ENCODE data around the gene RCOR3. TPM values are rescaled to one million over a fixed set of nuclear protein-coding genes. Genes with fewer than 3 reads are reported as not detected.

RCOR3 gene
- total and polyA plus RNA-seq, 2 of the 8 experiments (the other 6 are each of a cell fraction or from before 2014, with no cell fraction given), result 21.4 to 36.3 TPM

GRCh38 chr1:211237579-211237978, 21.6 kb upstream of the RCOR3 start:
- H3K36me3 ChIP-seq (ENCODE audit: control insufficient read depth in 2 of 4, insufficient read depth in 4 of 4, low read length in 3 of 4), result no peaks in the 10 kb centered on the region
- no peak overlapping the region for H2BK12ac ChIP-seq (ENCODE audit: low read depth, low read length)
- no peak overlapping the region for H2BK20ac ChIP-seq (ENCODE audit: low read length)
- H3K56ac ChIP-seq (replicated peaks; ENCODE audit: insufficient read length, low read depth, low read length), result no peak overlapping the region
- H3K27ac ChIP-seq (ENCODE audit: low read depth, low read length), result no peak overlapping the region
- CTCF ChIA-PET (ENCODE audit: partially characterized antibody), result interaction anchor here (0.6 to 0.8 kb wide), 2 partner anchors 25 to 465 kb away, joined by 3 to 4 read pairs; no protein-coding TSS in a partner anchor
- H4K5ac ChIP-seq (ENCODE audit: insufficient read length, low read depth, low read length), result no peak overlapping the region
- H2AK5ac ChIP-seq (ENCODE audit: low read depth, low read length), result no peak overlapping the region
- no peaks in the 10 kb centered on the region for H3K79me1 ChIP-seq (ENCODE audit: low read depth, low read length)
- no peaks in the 10 kb centered on the region for H3K4me1 ChIP-seq (replicated peaks in 1 of 4; ENCODE audit: control insufficient read depth in 3 of 4, insufficient read depth in 4 of 4, low read length in 3 of 4)
- no peak overlapping the region for H3K4me2 ChIP-seq (ENCODE audit: insufficient read depth in 1 of 2, low read depth in 2 of 2, low read length in 2 of 2)
- no peak overlapping the region for H3K4me3 ChIP-seq (ENCODE audit: extremely low read depth in 1 of 4, insufficient read depth in 2 of 4, low read depth in 3 of 4, low read length in 4 of 4)
- no peak overlapping the region for H3K14ac ChIP-seq (ENCODE audit: insufficient read length)
- FAIRE-seq (no peak), DNase-seq (ENCODE audit: low read depth in 1 of 2, low spot score in 2 of 2) (no peak)
- H3K18ac ChIP-seq (ENCODE audit: extremely low read depth, low read length), result no peak overlapping the region
- H2BK15ac ChIP-seq (ENCODE audit: low read length), result no peak overlapping the region
- WGBS, 2 experiments (ENCODE audit: extremely low coverage in 1 of 2, insufficient coverage in 1 of 2, insufficient read length in 1 of 2, insufficient replicate concordance in 2 of 2, low coverage in 1 of 2, low lambda C conversion rate in 2 of 2, missing lambda C conversion rate in 1 of 2), result 89% methylated on average over 9 of the region's 9 CpGs; no CpG with 5 or more reads in 1 of the 2 experiments
- no peak overlapping the region for H4K8ac ChIP-seq (ENCODE audit: extremely low read depth, insufficient read depth, low read length)
- H3K23ac ChIP-seq (ENCODE audit: insufficient read length), result no peak overlapping the region
- H3K79me2 ChIP-seq (ENCODE audit: control insufficient read depth in 1 of 2, insufficient read depth in 2 of 2, low read length in 2 of 2), result no peaks in the 10 kb centered on the region
- no peaks in the 10 kb centered on the region for H3K23me2 ChIP-seq (ENCODE audit: low read depth, low read length)
- no peak overlapping the region for H2BK5ac ChIP-seq (ENCODE audit: low read depth, low read length)
- no peaks in the 10 kb centered on the region for H4K20me1 ChIP-seq (replicated peaks in 1 of 2; ENCODE audit: control insufficient read depth in 1 of 2, insufficient read depth in 2 of 2, low read length in 2 of 2)
- H3K4ac ChIP-seq (replicated peaks; ENCODE audit: insufficient read length, low read depth, low read length), result no peak overlapping the region
- H2BK120ac ChIP-seq (replicated peaks; ENCODE audit: low read depth, low read length), result no peak overlapping the region
- POLR2A ChIA-PET (ENCODE audit: partially characterized antibody), result no interaction called here
- no peak overlapping the region for H2AFZ ChIP-seq (ENCODE audit: low read length)
- no peak overlapping the region for H4K91ac ChIP-seq (replicated peaks; ENCODE audit: insufficient read length, low read length)
- no peaks in the 10 kb centered on the region for H3K27me3 ChIP-seq (replicated peaks in 1 of 4; ENCODE audit: control insufficient read depth in 3 of 4, extremely low read depth in 1 of 4, insufficient read depth in 3 of 4, low read length in 3 of 4)
- no peaks in the 10 kb centered on the region for H3K9me3 ChIP-seq (ENCODE audit: insufficient read depth in 2 of 2, low read depth in 1 of 2, low read length in 1 of 2)
- H3K9ac ChIP-seq (replicated peaks in 1 of 4; ENCODE audit: extremely low read depth in 1 of 4, low read depth in 3 of 4, low read length in 3 of 4), result no peak overlapping the region
- TF ChIP-seq TCF12 (IDR thresholded peaks at IDR 0.05; ENCODE audit: low read depth, low read length), result no peak
- no peak for TF ChIP-seq TAF7 (optimal IDR thresholded peaks at IDR 0.05; ENCODE audit: borderline replicate concordance, low read depth, low read length)
- TF ChIP-seq ASH2L (IDR thresholded peaks at IDR 0.05; ENCODE audit: low read length), result no peak
- no peak for TF ChIP-seq CBX5 (IDR thresholded peaks at IDR 0.05; ENCODE audit: low read depth, low read length)
- TF ChIP-seq SRF (IDR thresholded peaks at IDR 0.05; ENCODE audit: low read depth, low read length), result no peak
- no peak for TF ChIP-seq RFX5 (IDR thresholded peaks at IDR 0.05; ENCODE audit: borderline replicate concordance, low read depth, low read length)
- no peak for TF ChIP-seq CREB1 (IDR thresholded peaks at IDR 0.05)
- TF ChIP-seq KDM5A (IDR thresholded peaks at IDR 0.05; ENCODE audit: low read length), result no peak
- TF ChIP-seq MAFK (IDR thresholded peaks at IDR 0.05; ENCODE audit: low read depth, low read length), result no peak
